Omental fat pad (tissue), 4 donors: Measurements from ENCODE around the gene RAB20. TPM values are rescaled to one million over a fixed set of nuclear protein-coding genes. Genes with fewer than 3 reads are reported as not detected.

ENCODE experiments used
- ATAC-seq: fragments of 150-250 bp; one replicate; pipeline ENCODE4 v1.9.1; 2016; ENCODE audit warnings: mild to moderate bottlenecking, moderate library complexity; ENCODE audit not compliant: low FRiP score
- DNase-seq: peaks from one replicate; pipeline ENCODE4 v3.0.0-alpha.2; 2019; ENCODE audit warnings: low spot score
- total RNA-seq, 4 donors: library from RNA; depleted of rRNA; stranded (reverse); fragments of >200 nt; gene quantifications; one replicate each; pipeline ENCODE4 v1.1.0, GENCODE V29; 2016
- TF ChIP-seq, protein P1 (sequence below), 3 donors: fragments of 450-650 bp; IDR thresholded peaks; one replicate each; pipeline ENCODE4 v1.5.1; 2016 to 2017; ENCODE audit warnings: antibody characterized with exemption in 3 of 3, mild to moderate bottlenecking in 3 of 3, moderate library complexity in 2 of 3

The RAB20 gene
- total RNA-seq, 4 donors from 2014 or later, result 34.7 to 67.9 (median 49.4) TPM

DNA sequence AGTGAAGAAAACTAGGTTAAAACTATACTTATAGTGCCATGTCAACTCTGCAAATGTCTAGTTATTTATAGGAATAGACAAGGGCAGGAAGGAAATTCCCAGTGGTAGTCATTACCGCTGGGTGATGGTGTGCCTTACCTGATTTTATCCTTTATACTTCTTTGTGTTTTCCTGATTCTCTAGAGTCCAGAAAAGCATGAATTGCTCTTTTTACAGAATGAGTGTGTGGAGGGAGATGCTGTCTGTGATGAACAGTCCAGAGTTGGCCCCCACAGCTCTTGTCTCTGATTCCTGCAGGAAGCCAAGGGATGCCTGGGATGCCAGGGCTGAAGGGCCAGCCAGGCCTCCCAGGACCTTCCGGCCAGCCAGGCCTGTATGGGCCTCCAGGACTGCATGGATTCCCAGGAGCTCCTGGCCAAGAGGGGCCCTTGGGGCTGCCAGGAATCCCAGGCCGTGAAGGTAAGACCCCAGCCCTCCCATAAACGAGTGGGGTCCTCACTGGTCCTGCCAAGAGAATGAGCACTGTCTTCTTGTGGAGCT is 83.7 kb downstream of the RAB20 start:
- TF ChIP-seq, protein P1, sequence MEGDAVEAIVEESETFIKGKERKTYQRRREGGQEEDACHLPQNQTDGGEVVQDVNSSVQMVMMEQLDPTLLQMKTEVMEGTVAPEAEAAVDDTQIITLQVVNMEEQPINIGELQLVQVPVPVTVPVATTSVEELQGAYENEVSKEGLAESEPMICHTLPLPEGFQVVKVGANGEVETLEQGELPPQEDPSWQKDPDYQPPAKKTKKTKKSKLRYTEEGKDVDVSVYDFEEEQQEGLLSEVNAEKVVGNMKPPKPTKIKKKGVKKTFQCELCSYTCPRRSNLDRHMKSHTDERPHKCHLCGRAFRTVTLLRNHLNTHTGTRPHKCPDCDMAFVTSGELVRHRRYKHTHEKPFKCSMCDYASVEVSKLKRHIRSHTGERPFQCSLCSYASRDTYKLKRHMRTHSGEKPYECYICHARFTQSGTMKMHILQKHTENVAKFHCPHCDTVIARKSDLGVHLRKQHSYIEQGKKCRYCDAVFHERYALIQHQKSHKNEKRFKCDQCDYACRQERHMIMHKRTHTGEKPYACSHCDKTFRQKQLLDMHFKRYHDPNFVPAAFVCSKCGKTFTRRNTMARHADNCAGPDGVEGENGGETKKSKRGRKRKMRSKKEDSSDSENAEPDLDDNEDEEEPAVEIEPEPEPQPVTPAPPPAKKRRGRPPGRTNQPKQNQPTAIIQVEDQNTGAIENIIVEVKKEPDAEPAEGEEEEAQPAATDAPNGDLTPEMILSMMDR (IDR thresholded peaks at IDR 0.05), result no peak
- ATAC-seq (no peak), DNase-seq (no peak)

DNA sequence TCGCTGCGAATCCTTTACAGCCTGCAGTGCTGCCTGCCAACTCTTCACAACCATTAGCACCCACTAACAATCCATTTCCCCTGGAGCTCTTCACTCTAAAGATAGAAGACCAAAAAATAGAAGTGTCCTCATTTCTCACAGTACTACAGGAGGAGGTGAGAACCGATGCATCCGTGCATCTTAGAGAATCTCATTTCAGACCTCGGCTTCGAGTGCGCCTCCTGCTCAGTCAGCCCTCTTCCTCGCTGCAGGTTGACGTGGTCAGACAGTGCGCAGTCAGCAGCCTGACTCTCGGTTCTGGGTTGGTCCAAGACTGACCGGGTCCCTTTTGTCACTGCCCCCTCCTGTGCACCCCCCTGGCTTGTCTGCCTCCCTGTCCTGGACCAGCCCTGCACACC is 85.3 kb downstream of the RAB20 start:
- ATAC-seq (no peak), DNase-seq (no peak)
- TF ChIP-seq, protein P1 (IDR thresholded peaks at IDR 0.05), result no peak

DNA sequence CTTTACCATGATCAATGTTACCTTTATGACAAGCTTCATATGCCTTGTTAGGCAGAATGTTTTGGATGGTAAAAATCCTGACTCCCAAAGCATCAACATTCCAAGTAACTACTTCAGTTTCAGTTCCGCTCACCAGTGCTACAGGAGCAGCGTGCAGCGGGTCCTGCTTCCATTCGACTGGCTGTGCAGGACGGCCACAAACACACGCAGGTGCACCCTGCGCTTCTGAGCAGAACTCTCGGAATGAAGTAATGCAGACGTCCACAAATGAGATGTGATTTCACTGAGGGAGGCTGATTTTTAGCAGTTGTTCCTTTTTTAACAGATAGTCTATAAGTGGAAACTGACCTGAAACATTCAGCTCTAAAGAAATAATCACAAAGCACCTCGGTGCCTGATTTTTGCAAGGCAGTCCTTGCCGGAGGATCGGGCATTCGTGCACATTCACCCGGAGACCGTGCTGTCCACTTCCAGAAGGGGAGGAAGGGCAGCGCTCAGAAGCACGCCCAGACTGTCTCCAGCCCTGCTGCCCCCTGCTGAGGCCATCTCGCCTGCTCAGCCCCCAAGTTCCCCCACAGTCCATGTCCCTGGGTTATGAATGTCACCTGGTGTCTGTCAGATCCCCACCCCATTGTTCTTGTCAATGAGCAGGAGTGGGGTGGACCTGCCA is 85.8 kb downstream of the RAB20 start:
- TF ChIP-seq, protein P1 (IDR thresholded peaks at IDR 0.05), result no peak
- ATAC-seq (no peak), DNase-seq (no peak)

DNA sequence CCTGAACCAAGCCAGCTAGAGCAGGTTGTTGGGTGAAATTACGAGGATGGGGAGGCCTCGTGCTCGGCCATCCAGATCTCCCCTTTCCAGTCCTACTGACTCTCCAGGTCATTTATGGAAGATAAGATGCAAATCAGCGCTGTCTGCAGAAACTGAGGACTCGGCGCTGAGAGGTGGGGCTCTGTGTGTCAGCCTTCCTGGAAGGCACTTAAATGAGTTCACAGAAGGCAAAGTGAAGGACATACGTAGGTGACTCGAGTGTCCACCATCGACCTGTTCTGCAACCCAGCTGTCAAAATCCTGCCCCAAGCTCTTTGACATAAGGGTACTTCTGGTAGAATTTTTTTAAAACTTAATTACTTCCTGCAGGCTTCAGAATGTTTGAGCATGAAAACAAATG is 86.4 kb downstream of the RAB20 start:
- ATAC-seq (no peak), DNase-seq (no peak)
- TF ChIP-seq, protein P1 (IDR thresholded peaks at IDR 0.05), result no peak

DNA sequence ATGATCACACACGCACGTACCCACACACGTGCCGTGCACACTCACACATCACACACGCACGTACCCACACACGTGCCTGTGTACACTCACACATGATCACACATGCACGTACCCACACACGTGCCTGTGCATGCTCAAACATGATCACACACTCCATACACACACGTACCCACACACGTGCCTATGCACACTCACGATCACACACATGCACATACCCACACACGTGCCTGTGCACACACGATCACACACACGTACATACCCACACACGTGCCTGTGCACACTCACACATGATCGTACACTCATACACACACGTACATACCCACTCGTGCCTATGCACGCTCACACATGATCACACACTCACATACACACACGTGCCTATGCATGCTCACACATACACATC is 86.8 kb downstream of the RAB20 start:
- ATAC-seq, result no peak
- TF ChIP-seq, protein P1 (IDR thresholded peaks at IDR 0.05), result no peak
- no peak for DNase-seq

Other genes with a start within 250 kb of the RAB20 start
- gene NAXD, start 53.8 kb upstream of the RAB20 start, total RNA-seq, result 10 to 100 TPM; 20.4 to 25.8 (median 24.2) TPM
- 100 to 1,000 TPM in 1 of 4 donors, 10 to 100 TPM in 3; 40.0 to 398 (median 65.2) TPM for gene CARS2, start 144.4 kb upstream of the RAB20 start, total RNA-seq
- gene ING1, start 152.0 kb upstream of the RAB20 start, total RNA-seq, result 10 to 100 TPM; 14.9 to 56.6 (median 20.8) TPM